Epithelial cell of esophagus (primary cell): ENCODE measurements around the gene IPO4.

ENCODE experiments used
- DNase-seq: peaks from one replicate; pipeline ENCODE4 v3.0.0; 2010; ENCODE audit warnings: low read depth
- H3K4me3 ChIP-seq: 2 replicates; pipeline ENCODE4 v1.5.1; 2011; ENCODE audit warnings: mild to moderate bottlenecking, low read length, control low read depth
- TF ChIP-seq, protein P1 (sequence below): IDR thresholded peaks from 2 replicates; pipeline ENCODE4 v1.5.1; 2011; ENCODE audit warnings: low read depth, mild to moderate bottlenecking, low read length, control low read depth, inconsistent platforms; ENCODE audit not compliant: insufficient read depth; ENCODE audit errors: missing control alignments

Gene IPO4, protein sequence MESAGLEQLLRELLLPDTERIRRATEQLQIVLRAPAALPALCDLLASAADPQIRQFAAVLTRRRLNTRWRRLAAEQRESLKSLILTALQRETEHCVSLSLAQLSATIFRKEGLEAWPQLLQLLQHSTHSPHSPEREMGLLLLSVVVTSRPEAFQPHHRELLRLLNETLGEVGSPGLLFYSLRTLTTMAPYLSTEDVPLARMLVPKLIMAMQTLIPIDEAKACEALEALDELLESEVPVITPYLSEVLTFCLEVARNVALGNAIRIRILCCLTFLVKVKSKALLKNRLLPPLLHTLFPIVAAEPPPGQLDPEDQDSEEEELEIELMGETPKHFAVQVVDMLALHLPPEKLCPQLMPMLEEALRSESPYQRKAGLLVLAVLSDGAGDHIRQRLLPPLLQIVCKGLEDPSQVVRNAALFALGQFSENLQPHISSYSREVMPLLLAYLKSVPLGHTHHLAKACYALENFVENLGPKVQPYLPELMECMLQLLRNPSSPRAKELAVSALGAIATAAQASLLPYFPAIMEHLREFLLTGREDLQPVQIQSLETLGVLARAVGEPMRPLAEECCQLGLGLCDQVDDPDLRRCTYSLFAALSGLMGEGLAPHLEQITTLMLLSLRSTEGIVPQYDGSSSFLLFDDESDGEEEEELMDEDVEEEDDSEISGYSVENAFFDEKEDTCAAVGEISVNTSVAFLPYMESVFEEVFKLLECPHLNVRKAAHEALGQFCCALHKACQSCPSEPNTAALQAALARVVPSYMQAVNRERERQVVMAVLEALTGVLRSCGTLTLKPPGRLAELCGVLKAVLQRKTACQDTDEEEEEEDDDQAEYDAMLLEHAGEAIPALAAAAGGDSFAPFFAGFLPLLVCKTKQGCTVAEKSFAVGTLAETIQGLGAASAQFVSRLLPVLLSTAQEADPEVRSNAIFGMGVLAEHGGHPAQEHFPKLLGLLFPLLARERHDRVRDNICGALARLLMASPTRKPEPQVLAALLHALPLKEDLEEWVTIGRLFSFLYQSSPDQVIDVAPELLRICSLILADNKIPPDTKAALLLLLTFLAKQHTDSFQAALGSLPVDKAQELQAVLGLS

DNA sequence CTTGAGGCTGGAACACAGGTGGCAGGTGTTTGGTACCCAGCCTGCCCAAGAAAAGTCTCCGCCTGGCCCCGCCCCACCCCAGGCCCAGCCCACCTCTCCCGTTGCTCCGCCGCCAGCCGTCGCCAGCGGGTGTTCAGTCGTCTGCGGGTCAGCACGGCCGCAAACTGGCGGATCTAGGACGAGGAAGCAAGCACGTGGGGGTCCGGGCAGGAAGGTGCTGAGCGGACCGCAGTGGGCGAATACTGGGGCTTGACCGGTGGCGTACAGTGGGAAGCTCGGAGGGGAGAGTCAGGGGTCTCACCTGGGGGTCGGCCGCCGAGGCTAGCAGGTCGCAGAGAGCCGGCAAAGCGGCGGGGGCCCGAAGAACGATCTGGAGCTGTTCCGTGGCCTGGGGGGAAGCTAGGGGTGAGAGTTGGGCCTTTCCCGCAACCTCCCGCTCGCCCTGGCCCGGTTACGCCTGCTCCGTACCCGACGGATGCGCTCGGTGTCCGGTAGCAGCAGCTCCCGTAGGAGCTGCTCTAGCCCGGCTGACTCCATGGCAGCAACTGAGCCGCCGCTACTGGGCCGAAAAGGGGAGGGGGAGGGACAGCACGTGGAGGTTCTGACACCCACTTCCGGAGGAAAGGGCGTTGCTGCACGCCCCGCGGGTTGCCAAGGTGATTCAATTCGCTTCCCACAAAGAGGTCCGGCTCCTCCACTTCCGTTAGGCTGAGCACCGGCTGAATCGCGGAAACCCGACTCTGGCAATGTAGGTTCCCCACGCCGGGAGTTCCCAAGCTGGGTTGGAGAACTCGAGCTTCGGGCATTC lies at the start of gene IPO4:
TSS of gene IPO4 (minus strand) at position 566 of the 808 bp plus-strand sequence. CDS start at position 537, 29 bp downstream.
- peak within 1 kb of the TSS; percentile 85 for H3K4me3 ChIP-seq
- TF ChIP-seq, protein P1, sequence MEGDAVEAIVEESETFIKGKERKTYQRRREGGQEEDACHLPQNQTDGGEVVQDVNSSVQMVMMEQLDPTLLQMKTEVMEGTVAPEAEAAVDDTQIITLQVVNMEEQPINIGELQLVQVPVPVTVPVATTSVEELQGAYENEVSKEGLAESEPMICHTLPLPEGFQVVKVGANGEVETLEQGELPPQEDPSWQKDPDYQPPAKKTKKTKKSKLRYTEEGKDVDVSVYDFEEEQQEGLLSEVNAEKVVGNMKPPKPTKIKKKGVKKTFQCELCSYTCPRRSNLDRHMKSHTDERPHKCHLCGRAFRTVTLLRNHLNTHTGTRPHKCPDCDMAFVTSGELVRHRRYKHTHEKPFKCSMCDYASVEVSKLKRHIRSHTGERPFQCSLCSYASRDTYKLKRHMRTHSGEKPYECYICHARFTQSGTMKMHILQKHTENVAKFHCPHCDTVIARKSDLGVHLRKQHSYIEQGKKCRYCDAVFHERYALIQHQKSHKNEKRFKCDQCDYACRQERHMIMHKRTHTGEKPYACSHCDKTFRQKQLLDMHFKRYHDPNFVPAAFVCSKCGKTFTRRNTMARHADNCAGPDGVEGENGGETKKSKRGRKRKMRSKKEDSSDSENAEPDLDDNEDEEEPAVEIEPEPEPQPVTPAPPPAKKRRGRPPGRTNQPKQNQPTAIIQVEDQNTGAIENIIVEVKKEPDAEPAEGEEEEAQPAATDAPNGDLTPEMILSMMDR = no peak
- DNase-seq = peak; percentile 98

DNA sequence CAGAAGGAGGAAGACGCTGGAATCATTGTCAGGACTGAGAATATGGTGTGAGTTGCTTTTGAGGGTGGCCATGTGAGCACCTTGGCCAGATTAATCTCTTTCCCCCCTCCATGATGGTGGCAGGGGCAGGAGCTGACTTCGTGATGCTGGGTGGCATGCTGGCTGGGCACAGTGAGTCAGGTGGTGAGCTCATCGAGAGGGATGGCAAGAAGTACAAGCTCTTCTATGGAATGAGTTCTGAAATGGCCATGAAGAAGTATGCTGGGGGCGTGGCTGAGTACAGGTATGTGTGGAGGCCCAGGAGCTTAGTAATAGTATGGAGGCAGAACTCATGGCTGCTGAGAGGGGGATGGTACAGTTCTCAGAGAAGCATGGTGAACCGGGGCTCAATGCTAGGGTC lies 49.5 kb upstream of the IPO4 start:
- peak; percentile 95 for DNase-seq
- TF ChIP-seq, protein P1 = no peak

DNA sequence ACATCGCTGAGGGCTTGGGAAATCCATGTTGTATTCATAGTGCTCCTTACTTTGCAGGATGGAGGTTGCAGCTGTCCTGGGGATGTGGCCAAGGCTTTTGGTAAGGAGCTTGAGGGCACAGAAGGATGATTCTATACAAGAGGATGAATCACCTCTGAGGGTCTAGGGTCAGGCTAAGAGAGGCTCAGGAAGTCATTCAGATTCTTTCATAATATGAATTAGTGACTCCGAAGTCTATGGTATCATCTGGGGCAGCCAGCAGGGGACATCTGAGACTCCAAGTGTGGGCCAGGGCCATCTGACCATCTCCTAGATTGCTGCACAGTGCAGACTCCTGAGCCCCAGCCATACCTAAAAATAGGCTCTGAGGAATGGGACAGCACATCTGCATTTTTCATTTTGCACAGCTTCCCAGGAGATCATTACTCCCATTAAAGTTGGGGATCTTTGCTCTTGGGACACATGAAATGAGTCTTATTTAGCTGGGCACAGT lies 48.9 kb upstream of the IPO4 start:
- no peak overlapping the region for H3K4me3 ChIP-seq
- DNase-seq = no peak
- TF ChIP-seq, protein P1 = no peak

More for the DNA sequence above, 49.5 kb upstream of the IPO4 start:
- no peak overlapping the region for H3K4me3 ChIP-seq

DNA sequence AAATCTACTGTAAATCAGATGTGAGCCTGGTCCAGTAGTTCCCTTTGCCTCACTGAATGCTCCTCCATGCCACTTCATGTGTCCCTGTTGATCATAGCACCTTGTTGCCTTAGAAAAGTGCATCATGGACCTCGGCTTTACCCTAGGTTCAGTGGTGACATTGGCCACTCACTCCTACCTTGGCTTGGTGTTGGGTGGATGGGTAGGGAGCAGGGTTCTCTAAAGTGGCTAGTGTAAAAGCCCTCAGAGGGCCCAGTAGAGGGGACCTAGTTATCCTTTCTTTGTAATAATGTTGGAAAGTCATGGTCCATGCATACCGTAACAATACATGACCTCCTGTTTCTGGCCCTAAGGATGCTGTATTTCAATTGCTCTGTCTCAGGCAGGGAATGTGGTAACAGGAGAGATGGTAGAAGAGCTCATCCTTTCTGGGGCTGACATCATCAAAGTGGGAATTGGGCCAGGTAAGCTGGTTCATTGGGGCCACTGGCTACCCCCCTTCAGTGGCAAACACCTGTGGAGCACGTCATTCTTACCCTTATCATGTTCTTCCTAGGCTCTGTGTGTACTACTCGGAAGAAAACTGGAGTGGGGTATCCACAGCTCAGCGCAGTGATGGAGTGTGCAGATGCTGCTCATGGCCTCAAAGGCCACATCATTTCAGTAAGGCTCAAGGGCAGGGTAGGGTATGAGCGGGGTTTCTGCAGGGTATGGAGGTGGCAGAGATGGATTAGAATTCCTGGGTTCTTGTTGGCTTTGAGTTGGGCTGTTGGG lies 48.3 kb upstream of the IPO4 start:
- TF ChIP-seq, protein P1 = no peak
- no peak for DNase-seq

DNA sequence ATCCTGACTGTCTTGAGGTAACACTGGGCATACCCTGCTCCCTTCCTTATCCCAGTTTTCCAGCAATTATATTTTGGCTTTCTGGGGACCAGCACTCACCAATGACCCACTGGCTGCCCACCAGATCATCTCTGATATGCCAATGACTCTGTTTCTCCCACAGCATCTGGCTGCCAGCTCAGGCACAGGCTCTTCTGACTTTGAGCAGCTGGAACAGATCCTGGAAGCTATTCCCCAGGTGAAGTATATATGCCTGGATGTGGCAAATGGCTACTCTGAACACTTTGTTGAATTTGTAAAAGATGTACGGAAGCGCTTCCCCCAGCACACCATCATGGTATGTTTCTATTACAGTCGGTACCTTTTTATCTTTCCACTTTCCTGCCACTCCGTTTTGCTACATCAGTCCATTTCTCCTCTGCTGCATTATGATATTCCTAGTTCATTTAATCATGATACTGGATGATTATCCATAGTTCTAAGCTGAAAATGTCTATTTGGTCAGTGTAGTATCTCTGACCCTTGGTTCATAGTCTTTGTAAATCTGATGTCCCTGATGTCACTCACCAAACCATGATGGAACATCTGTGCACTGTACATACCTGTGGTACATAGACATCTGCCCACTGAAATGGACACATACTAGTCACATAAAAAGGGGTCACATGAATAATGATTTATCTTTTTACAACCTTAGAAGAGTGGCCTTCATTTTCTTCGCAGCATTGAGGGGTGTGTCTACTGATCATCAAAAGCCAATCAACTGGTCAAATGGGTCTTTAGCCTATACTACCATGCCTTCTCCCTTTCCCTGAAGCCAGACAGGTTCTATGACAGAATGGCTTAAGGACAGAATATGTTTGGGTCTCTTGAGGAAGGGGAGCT lies 47.4 kb upstream of the IPO4 start:
- TF ChIP-seq, protein P1 = no peak
- H3K4me3 ChIP-seq = no peak overlapping the region
- DNase-seq = no peak

More for the DNA sequence above, 48.3 kb upstream of the IPO4 start:
- no peak overlapping the region for H3K4me3 ChIP-seq
